SK-N-SH treated with all-trans-retinoic acid at 6 μM for 48 hours (cell line): Measurements from ENCODE around the gene METTL25.

Experiments used
- ATAC-seq: fragments of 200-7000 bp; cut with Tn5 transposase; 3 replicates; pipeline ENCODE4 v1.9.1; 2020; ENCODE audit warnings: mild to moderate bottlenecking, moderate library complexity
- ARNTL ChIP-seq: fragments of 450-650 bp; formaldehyde crosslinking; IDR thresholded peaks from 2 replicates; pipeline ENCODE4 v1.5.0; 2020; ENCODE audit warnings: low read depth, mild to moderate bottlenecking, moderate library complexity, borderline replicate concordance
- BACH2 ChIP-seq: fragments of 250-450 bp; sonication (Bioruptor Pico); IDR thresholded peaks from 2 replicates; pipeline ENCODE4 v1.9.0; 2021; ENCODE audit warnings: mild to moderate bottlenecking, borderline replicate concordance
- CREB5 ChIP-seq: fragments of 250-450 bp; sonication (Bioruptor Pico); IDR thresholded peaks from 2 replicates; pipeline ENCODE4 v1.5.1; 2020; ENCODE audit warnings: low read depth, mild to moderate bottlenecking, moderate library complexity
- CSDC2 ChIP-seq: fragments of 250-450 bp; sonication (Bioruptor Pico); IDR thresholded peaks from 2 replicates; pipeline ENCODE4 v1.5.0; 2020; ENCODE audit warnings: mild to moderate bottlenecking, moderate library complexity
- CSRNP3 ChIP-seq: fragments of 250-450 bp; sonication (Bioruptor Pico); IDR thresholded peaks from 2 replicates; pipeline ENCODE4 v1.5.1; 2021; ENCODE audit warnings: mild to moderate bottlenecking, moderate library complexity
- ESRRG ChIP-seq: fragments of 250-450 bp; sonication (Bioruptor Pico); IDR thresholded peaks from 2 replicates; pipeline ENCODE4 v1.6.1; 2021; ENCODE audit warnings: mild to moderate bottlenecking
- GLIS3 ChIP-seq: fragments of 250-450 bp; sonication (Bioruptor Pico); IDR thresholded peaks from 2 replicates; pipeline ENCODE4 v1.5.0; 2020; ENCODE audit warnings: mild to moderate bottlenecking, moderate library complexity
- ISL1 ChIP-seq: fragments of 250-450 bp; sonication (Bioruptor Pico); IDR thresholded peaks from 2 replicates; pipeline ENCODE4 v2.1.2; 2022; ENCODE audit warnings: mild to moderate bottlenecking, moderate library complexity
- OSR1 ChIP-seq: fragments of 250-450 bp; sonication (Bioruptor Pico); IDR thresholded peaks from 2 replicates; pipeline ENCODE4 v1.8.0; 2022; ENCODE audit warnings: moderate library complexity, mild to moderate bottlenecking, inconsistent platforms
- PATZ1 ChIP-seq: fragments of 250-450 bp; sonication (Bioruptor Pico); IDR thresholded peaks from 2 replicates; pipeline ENCODE4 v1.8.0; 2020; ENCODE audit warnings: mild to moderate bottlenecking, moderate library complexity, borderline replicate concordance
- POU6F1 ChIP-seq: fragments of 250-450 bp; sonication (Bioruptor Pico); IDR thresholded peaks from 2 replicates; pipeline ENCODE4 v1.8.0; 2021; ENCODE audit warnings: low read depth, mild to moderate bottlenecking, moderate library complexity, borderline replicate concordance
- RARB ChIP-seq: fragments of 250-450 bp; sonication (Bioruptor Pico); IDR thresholded peaks from 2 replicates; pipeline ENCODE4 v1.8.0; 2021; ENCODE audit warnings: mild to moderate bottlenecking, moderate library complexity
- SNAI2 ChIP-seq: fragments of 250-450 bp; sonication (Bioruptor Pico); IDR thresholded peaks from 2 replicates; pipeline ENCODE4 v1.5.0; 2020; ENCODE audit warnings: mild to moderate bottlenecking, moderate library complexity
- TCF4 ChIP-seq: fragments of 250-450 bp; sonication (Bioruptor Pico); IDR thresholded peaks from 2 replicates; pipeline ENCODE4 v1.8.0; 2021; ENCODE audit warnings: mild to moderate bottlenecking, moderate library complexity, borderline replicate concordance
- TOX ChIP-seq: fragments of 250-450 bp; sonication (Bioruptor Pico); IDR thresholded peaks from 2 replicates; pipeline ENCODE4 v1.8.0; 2021; ENCODE audit warnings: mild to moderate bottlenecking, moderate library complexity, borderline replicate concordance
- TSHZ2 ChIP-seq: fragments of 250-450 bp; sonication (Bioruptor Pico); IDR thresholded peaks from 2 replicates; pipeline ENCODE4 v1.5.0; 2020; ENCODE audit warnings: mild to moderate bottlenecking, moderate library complexity
- ZC3H10 ChIP-seq: fragments of 250-450 bp; sonication (Bioruptor Pico); IDR thresholded peaks from 2 replicates; pipeline ENCODE4 v1.5.1; 2021; ENCODE audit warnings: mild to moderate bottlenecking, moderate library complexity
- ZFP3 ChIP-seq: fragments of 250-450 bp; sonication (Bioruptor Pico); IDR thresholded peaks from 2 replicates; pipeline ENCODE4 v1.5.0; 2020; ENCODE audit warnings: mild to moderate bottlenecking, moderate library complexity
- ZFP30 ChIP-seq: fragments of 450-650 bp; formaldehyde crosslinking; IDR thresholded peaks from 2 replicates; pipeline ENCODE4 v1.5.0; 2022; ENCODE audit warnings: mild to moderate bottlenecking, moderate library complexity
- ZNF565 ChIP-seq: fragments of 450-650 bp; formaldehyde crosslinking; conservative IDR thresholded peaks from 2 replicates; pipeline ENCODE4 v1.5.0; 2020; ENCODE audit warnings: low read depth, mild to moderate bottlenecking, moderate library complexity
- ZNF70 ChIP-seq: fragments of 450-650 bp; formaldehyde crosslinking; IDR thresholded peaks from 2 replicates; pipeline ENCODE4 v1.5.0; 2020; ENCODE audit warnings: mild to moderate bottlenecking, moderate library complexity
- ZNF8 ChIP-seq: fragments of 450-650 bp; formaldehyde crosslinking; IDR thresholded peaks from 2 replicates; pipeline ENCODE4 v1.5.0; 2020; ENCODE audit warnings: mild to moderate bottlenecking, moderate library complexity

METTL25 gene

GRCh38 chr12:82517027-82517426, 158.7 kb downstream of the METTL25 start:
- no peak for TF ChIP-seq ZNF70 (CRISPR knock-in tag)
- TF ChIP-seq ISL1: no peak
- no peak for TF ChIP-seq PATZ1 (CRISPR knock-in tag)
- TF ChIP-seq ZNF565: no peak
- TF ChIP-seq TSHZ2 (CRISPR knock-in tag): no peak
- TF ChIP-seq BACH2 (CRISPR knock-in tag): no peak
- no peak for TF ChIP-seq POU6F1 (CRISPR knock-in tag)
- no peak for TF ChIP-seq ZFP3 (CRISPR knock-in tag)
- no peak for TF ChIP-seq ZC3H10 (CRISPR knock-in tag)
- no peak for TF ChIP-seq OSR1 (CRISPR knock-in tag)
- TF ChIP-seq CSRNP3: no peak
- TF ChIP-seq RARB (CRISPR knock-in tag): no peak
- TF ChIP-seq TCF4 (CRISPR knock-in tag): no peak
- TF ChIP-seq ZNF8 (CRISPR knock-in tag): no peak
- no peak for TF ChIP-seq CSDC2 (CRISPR knock-in tag)
- TF ChIP-seq ARNTL (CRISPR knock-in tag): no peak
- TF ChIP-seq ESRRG (CRISPR knock-in tag): no peak
- no peak for TF ChIP-seq CREB5 (CRISPR knock-in tag)

GRCh38 chr12:82517808-82518207, 159.5 kb downstream of the METTL25 start:
- ATAC-seq: no peak
- TF ChIP-seq CSRNP3 (no peak), ARNTL (CRISPR knock-in tag) (no peak), TOX (CRISPR knock-in tag) (no peak), ZNF70 (CRISPR knock-in tag) (no peak), ZC3H10 (CRISPR knock-in tag) (no peak), ZNF565 (no peak), TCF4 (CRISPR knock-in tag) (no peak), GLIS3 (no peak), BACH2 (CRISPR knock-in tag) (no peak), ESRRG (CRISPR knock-in tag) (no peak), CREB5 (CRISPR knock-in tag) (no peak), ZFP3 (CRISPR knock-in tag) (no peak), TSHZ2 (CRISPR knock-in tag) (no peak), SNAI2 (CRISPR knock-in tag) (no peak), OSR1 (CRISPR knock-in tag) (no peak), ISL1 (no peak), ZFP30 (CRISPR knock-in tag) (no peak), POU6F1 (CRISPR knock-in tag) (no peak)

More at GRCh38 chr12:82517027-82517426, 158.7 kb downstream of the METTL25 start:
- peak; percentile 70 for ATAC-seq
